MM.1S (cell line): ENCODE measurements around the gene MPZL3.

Experiments used
- EZH2 ChIP-seq: fragments of 300-600 bp; sonication (generic); optimal IDR thresholded peaks from 2 replicates; pipeline ENCODE3; 2017; ENCODE audit warnings: low read depth, mild to moderate bottlenecking, antibody characterized with exemption, low read length, mixed read lengths
- EZH2phosphoT487 ChIP-seq: fragments of 300-600 bp; sonication (generic); IDR thresholded peaks from 2 replicates; pipeline ENCODE4 v1.6.1; 2018; ENCODE audit warnings: antibody characterized with exemption, low read length
- TF ChIP-seq, protein P1 (sequence below): fragments of 300-600 bp; sonication (generic); IDR thresholded peaks from 2 replicates; pipeline ENCODE4 v1.5.1; 2016; ENCODE audit warnings: antibody characterized with exemption, low read length, mixed read lengths

DNA sequence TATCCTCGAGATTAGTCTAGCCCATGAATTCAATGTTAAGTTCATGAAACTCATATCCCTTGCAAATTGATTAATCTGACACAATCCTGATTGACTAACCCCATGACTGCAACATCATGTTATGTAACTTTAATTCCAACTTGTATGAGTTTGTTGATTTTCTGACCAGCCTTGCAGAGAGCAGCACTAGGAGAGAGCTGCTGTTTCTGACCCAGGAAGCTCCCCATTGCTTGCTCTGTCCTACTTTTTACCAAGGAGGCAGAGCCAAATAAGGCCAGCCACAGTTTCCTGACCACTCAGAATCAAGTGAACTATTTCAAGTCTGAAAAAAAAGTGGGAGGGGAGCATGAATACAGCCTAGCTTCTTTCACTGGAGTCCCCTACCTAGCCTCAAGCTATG, 13.2 kb downstream of the MPZL3 start:
- TF ChIP-seq, protein P1, sequence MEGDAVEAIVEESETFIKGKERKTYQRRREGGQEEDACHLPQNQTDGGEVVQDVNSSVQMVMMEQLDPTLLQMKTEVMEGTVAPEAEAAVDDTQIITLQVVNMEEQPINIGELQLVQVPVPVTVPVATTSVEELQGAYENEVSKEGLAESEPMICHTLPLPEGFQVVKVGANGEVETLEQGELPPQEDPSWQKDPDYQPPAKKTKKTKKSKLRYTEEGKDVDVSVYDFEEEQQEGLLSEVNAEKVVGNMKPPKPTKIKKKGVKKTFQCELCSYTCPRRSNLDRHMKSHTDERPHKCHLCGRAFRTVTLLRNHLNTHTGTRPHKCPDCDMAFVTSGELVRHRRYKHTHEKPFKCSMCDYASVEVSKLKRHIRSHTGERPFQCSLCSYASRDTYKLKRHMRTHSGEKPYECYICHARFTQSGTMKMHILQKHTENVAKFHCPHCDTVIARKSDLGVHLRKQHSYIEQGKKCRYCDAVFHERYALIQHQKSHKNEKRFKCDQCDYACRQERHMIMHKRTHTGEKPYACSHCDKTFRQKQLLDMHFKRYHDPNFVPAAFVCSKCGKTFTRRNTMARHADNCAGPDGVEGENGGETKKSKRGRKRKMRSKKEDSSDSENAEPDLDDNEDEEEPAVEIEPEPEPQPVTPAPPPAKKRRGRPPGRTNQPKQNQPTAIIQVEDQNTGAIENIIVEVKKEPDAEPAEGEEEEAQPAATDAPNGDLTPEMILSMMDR = no peak
- TF ChIP-seq EZH2phosphoT487 = no peak
- TF ChIP-seq EZH2 = no peak
